Measurements from ENCODE around the gene PRMT3.
"Not testable (repeated sequence)": the region's sequence is repeated elsewhere in the genome, so short reads cannot be mapped to it uniquely, and the experiment has no call there.

The PRMT3 gene

GRCh38 chr11:20374741-20375300 is 12.7 kb upstream of the PRMT3 start:
- DNase-seq (ENCODE audit: low spot score) = no peak

- DNase-seq (ENCODE audit: low spot score) = no peak
Observed at GRCh38 chr11:20376162-20376730, 11.3 kb upstream of the PRMT3 start.

- not testable (repeated sequence) for DNase-seq (ENCODE audit: low spot score)
Observed at GRCh38 chr11:20385996-20386395, 1.5 kb upstream of the PRMT3 start.

- DNase-seq (ENCODE audit: low spot score) = peak; percentile 13
Observed at GRCh38 chr11:20388096-20389055, 860 bp downstream of the PRMT3 start.

- no peak for DNase-seq (ENCODE audit: low spot score)
Observed at GRCh38 chr11:20397281-20397680, 9.8 kb downstream of the PRMT3 start.

- no peak for DNase-seq (ENCODE audit: low spot score)
Observed at GRCh38 chr11:20399498-20399897, 12.0 kb downstream of the PRMT3 start.

- DNase-seq (ENCODE audit: low spot score) = no peak
Observed at GRCh38 chr11:20403059-20403458, 15.5 kb downstream of the PRMT3 start.

- DNase-seq (ENCODE audit: low spot score) = no peak
Observed at GRCh38 chr11:20406484-20406883, 19.0 kb downstream of the PRMT3 start.

- no peak for DNase-seq (ENCODE audit: low spot score)
Observed at GRCh38 chr11:20407344-20407743, 19.8 kb downstream of the PRMT3 start.

GRCh38 chr11:20415432-20415831 is 27.9 kb downstream of the PRMT3 start:
- no peak for DNase-seq (ENCODE audit: low spot score)

GRCh38 chr11:20417771-20418170 is 30.3 kb downstream of the PRMT3 start:
- no peak for DNase-seq (ENCODE audit: low spot score)

GRCh38 chr11:20421946-20422345 is 34.4 kb downstream of the PRMT3 start:
- DNase-seq (ENCODE audit: low spot score) = no peak

GRCh38 chr11:20429216-20429615 is 41.7 kb downstream of the PRMT3 start:
- no peak for DNase-seq (ENCODE audit: low spot score)

GRCh38 chr11:20438637-20439036 is 51.1 kb downstream of the PRMT3 start:
- DNase-seq (ENCODE audit: low spot score) = no peak

GRCh38 chr11:20443596-20443995 is 56.1 kb downstream of the PRMT3 start:
- DNase-seq (ENCODE audit: low spot score) = no peak

- DNase-seq (ENCODE audit: low spot score) = no peak
Observed at GRCh38 chr11:20444535-20444934, 57.0 kb downstream of the PRMT3 start.

- no peak for DNase-seq (ENCODE audit: low spot score)
Observed at GRCh38 chr11:20448834-20449233, 61.3 kb downstream of the PRMT3 start.

GRCh38 chr11:20450829-20451228 is 63.3 kb downstream of the PRMT3 start:
- no peak for DNase-seq (ENCODE audit: low spot score)

- no peak for DNase-seq (ENCODE audit: low spot score)
Observed at GRCh38 chr11:20451568-20451967, 64.1 kb downstream of the PRMT3 start.

- DNase-seq (ENCODE audit: low spot score) = no peak
Observed at GRCh38 chr11:20452585-20452984, 65.1 kb downstream of the PRMT3 start.

- DNase-seq (ENCODE audit: low spot score) = no peak
Observed at GRCh38 chr11:20453657-20454316, 66.3 kb downstream of the PRMT3 start.

- DNase-seq (ENCODE audit: low spot score) = no peak
Observed at GRCh38 chr11:20457001-20457799, 69.7 kb downstream of the PRMT3 start.

Data from HuH-7.5 (cell line).